NCI-H446 treated with DMSO at 0.1 percent for 48 hours (cell line): ENCODE results near the gene SFN.

ENCODE experiments used
- DNase-seq: peaks from one replicate; lab custom pipeline; 2025; lab: John Stamatoyannopoulos, UW

Gene SFN

GRCh38 chr1:26911399-26912146 is 48.6 kb downstream of the SFN start:
- no peak for DNase-seq

GRCh38 chr1:26912147-26912490 is 49.2 kb downstream of the SFN start:
- no peak for DNase-seq

- DNase-seq = no peak
These were observed 50.4 kb downstream of the SFN start for GRCh38 chr1:26913389-26913753.
